ENCODE results near the gene KIF1B. TPM values are rescaled to one million over a fixed set of nuclear protein-coding genes. Genes with fewer than 3 reads are reported as not detected.
A peak's percentile ranks its signal among the peaks of the same experiment; 100 is the strongest.
"Not testable (repeated sequence)": the region's sequence is repeated elsewhere in the genome, so short reads cannot be mapped to it uniquely, and the experiment has no call there.

Gene KIF1B
- total RNA-seq, 2 experiments from 2014 or later: 7.1 to 8.9 TPM

DNA sequence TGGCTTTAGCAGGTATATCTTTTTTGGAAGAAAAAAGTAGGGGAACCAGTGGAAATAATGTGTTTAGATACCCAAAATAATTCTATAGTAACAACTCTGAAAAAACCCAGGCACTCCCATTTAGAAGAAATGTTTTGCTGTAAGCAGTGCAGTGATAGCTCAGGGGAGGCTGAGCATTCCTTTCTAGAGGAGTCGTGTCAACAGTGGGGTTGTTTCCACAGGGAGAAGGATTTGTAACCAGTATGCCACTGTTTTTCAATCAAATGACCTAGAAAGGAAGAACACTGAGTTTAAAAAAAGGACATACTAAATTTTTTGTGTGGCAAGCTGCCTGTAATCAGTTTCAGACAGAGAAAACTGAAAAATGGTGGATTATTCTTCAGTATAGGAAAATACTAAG lies 190.9 kb downstream of the KIF1B start:
- H3K4me3 Mint-ChIP-seq: no peak overlapping the region
- intact Hi-C loops (cut with micrococcal nuclease): no loop called here
- CTCF ChIA-PET: no interaction called here

DNA sequence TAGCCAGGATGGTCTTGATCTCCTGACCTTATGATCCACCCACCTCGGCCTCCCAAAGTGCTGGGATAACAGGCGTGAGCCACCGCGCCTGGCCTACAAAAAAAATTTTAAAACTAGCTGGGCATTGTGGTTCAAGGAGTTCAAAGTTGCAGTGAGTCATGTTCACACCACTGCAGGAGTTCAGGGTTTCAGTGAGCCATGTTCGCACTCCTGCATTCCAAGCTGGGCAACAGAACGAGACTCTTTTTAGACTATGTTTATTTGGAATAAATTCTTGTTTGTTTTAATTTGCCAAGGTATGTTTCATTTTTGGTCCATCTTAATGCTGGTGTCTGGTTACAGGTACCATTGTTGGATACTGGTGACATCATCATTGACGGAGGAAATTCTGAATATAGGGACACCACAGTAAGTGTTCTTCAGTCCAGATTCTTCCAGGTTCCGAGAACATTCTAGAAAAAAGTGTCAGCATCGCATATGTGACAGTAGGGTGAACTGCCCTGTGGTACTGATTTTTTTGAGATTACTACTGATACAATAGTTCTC lies 192.4 kb downstream of the KIF1B start:
- Mint-ChIP-seq H3K4me1 (ENCODE audit: low read depth) (peaks cover 27% of the 10 kb centered on the region), H3K4me3 (no peak overlapping the region), H3K27me3 (no peaks in the 10 kb centered on the region), H3K9me3 (no peaks in the 10 kb centered on the region), H3K36me3 (ENCODE audit: low read depth) (peaks cover 42% of the 10 kb centered on the region), H3K27ac (no peak overlapping the region)
- ATAC-seq (no peak), DNase-seq (no peak)
- TF ChIP-seq, protein P1, sequence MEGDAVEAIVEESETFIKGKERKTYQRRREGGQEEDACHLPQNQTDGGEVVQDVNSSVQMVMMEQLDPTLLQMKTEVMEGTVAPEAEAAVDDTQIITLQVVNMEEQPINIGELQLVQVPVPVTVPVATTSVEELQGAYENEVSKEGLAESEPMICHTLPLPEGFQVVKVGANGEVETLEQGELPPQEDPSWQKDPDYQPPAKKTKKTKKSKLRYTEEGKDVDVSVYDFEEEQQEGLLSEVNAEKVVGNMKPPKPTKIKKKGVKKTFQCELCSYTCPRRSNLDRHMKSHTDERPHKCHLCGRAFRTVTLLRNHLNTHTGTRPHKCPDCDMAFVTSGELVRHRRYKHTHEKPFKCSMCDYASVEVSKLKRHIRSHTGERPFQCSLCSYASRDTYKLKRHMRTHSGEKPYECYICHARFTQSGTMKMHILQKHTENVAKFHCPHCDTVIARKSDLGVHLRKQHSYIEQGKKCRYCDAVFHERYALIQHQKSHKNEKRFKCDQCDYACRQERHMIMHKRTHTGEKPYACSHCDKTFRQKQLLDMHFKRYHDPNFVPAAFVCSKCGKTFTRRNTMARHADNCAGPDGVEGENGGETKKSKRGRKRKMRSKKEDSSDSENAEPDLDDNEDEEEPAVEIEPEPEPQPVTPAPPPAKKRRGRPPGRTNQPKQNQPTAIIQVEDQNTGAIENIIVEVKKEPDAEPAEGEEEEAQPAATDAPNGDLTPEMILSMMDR (IDR thresholded peaks at IDR 0.05): no peak
- intact Hi-C loops (cut with micrococcal nuclease): no loop called here
- POLR2A ChIA-PET: no interaction called here
- CTCF ChIA-PET: no interaction called here

More for the DNA sequence above, 190.9 kb downstream of the KIF1B start:
- no peak overlapping the region for H3K27ac Mint-ChIP-seq
- DNase-seq: no peak
- TF ChIP-seq, protein P1 (IDR thresholded peaks at IDR 0.05): no peak
- ATAC-seq: no peak
- H3K9me3 Mint-ChIP-seq: no peaks in the 10 kb centered on the region
- H3K4me1 Mint-ChIP-seq (ENCODE audit: low read depth): peaks cover 27% of the 10 kb centered on the region
- POLR2A ChIA-PET: interaction anchor here (1.1 to 1.9 kb wide), 2 partner anchors 28 to 94 kb away, joined by 3 to 6 read pairs; partner anchors contain the start of gene CENPS
- no peaks in the 10 kb centered on the region for H3K27me3 Mint-ChIP-seq
- H3K36me3 Mint-ChIP-seq (ENCODE audit: low read depth): peaks cover 32% of the 10 kb centered on the region

DNA sequence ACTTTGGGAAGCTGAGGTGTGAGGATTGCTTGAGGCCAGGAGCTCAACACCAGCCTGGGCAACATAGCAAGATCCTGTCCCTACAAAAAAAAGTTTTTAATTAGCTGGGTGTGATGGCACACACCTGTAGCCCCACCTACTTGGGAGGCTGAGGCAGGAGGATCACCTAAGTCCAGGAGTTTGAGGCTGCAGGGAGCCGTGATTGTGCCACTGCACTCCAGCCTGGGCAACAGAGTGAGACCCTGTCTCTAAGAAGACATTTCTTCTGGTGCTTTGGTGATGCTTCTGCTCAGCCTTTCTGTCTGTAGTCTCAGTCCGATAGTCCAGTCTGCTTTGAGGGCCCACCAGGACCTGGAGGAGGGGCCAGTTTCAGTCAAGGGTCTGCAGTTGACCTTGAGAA lies 196.8 kb downstream of the KIF1B start:
- Mint-ChIP-seq H3K4me1 (ENCODE audit: low read depth) (peaks cover 6% of the 10 kb centered on the region), H3K27ac (no peak overlapping the region), H3K9me3 (no peaks in the 10 kb centered on the region), H3K27me3 (no peaks in the 10 kb centered on the region), H3K36me3 (ENCODE audit: low read depth) (peaks cover 51% of the 10 kb centered on the region), H3K4me3 (no peak overlapping the region)
- POLR2A ChIA-PET: no interaction called here
- intact Hi-C loops (cut with micrococcal nuclease): no loop called here
- TF ChIP-seq, protein P1 (IDR thresholded peaks at IDR 0.05): no peak
- CTCF ChIA-PET: interaction anchor here (0.9 kb wide), 1 partner anchor 106 kb away, joined by 3 read pairs; no protein-coding TSS in a partner anchor
- no peak for DNase-seq
- ATAC-seq: no peak

DNA sequence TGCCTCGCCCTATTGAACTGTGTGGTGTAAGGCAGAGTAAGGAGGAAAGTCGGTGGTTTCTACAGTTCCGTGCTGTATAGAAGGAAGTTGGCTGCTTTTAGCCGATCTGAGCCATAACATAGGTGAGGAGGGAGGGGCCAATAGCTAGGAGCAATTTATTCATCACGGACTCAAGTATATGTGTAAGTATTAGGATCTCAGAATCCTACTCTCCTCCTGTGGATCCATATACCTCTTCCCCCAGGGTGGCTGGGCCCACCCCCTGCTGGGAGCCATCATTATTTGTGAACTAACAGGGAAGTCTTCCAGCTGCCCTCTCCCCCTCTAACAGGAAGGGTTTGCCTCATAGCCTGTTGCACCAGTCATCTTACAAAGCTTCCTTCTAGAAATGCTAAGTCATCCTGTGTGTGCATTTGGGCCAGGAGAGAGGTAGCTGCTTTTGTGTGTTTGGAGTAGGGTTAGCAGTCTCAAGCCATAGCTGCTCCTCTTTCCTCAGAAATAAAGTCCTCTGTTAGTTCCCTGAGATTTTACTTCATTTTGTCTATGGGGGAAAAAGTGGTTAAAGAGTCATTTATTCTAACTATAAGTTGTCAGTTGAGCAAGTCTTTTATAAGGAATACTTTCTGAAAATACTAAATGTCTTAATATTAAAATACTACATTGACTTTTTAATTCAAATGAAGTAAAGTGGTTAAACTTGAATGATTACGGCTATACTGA lies 205.0 kb downstream of the KIF1B start:
- CTCF ChIA-PET: interaction anchor here (1.6 to 2.1 kb wide), 2 partner anchors 15 to 16 kb away, joined by 5 to 8 read pairs; partner anchors contain the start of gene CENPS
- Mint-ChIP-seq H3K27ac (peak overlapping the region; percentile 87), H3K4me1 (ENCODE audit: low read depth) (peaks cover 4% of the 10 kb centered on the region), H3K27me3 (no peaks in the 10 kb centered on the region), H3K9me3 (no peaks in the 10 kb centered on the region), H3K4me3 (no peak overlapping the region), H3K36me3 (ENCODE audit: low read depth) (peaks cover 62% of the 10 kb centered on the region)
- DNase-seq (no peak), ATAC-seq (peak; percentile 49)
- POLR2A ChIA-PET: interaction anchor here (1.3 kb wide), 1 partner anchor 16 kb away, joined by 6 read pairs; the partner anchor contains the start of gene PGD
- intact Hi-C loops (cut with micrococcal nuclease): no loop called here
- TF ChIP-seq, protein P1 (IDR thresholded peaks at IDR 0.05): no peak

DNA sequence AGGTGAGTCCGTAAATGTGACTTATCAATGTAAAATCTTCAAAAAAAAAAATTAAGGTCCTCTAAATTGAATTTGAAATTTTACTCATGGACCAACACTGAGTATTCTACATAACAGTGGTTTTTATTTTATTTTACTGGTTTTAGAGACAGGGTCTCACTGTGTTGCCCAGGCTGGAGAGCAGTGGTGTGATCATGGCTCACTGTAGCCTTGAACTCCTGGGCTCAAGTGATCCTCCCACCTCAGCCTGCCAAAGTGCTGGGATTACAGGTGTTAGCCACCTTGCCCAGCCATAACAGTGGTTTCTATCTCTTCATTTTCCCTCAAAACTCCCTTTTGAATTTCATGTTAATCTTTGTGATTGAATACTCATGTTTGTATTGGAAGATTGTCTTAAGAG lies 205.6 kb downstream of the KIF1B start:
- intact Hi-C loops (cut with micrococcal nuclease); ATAC-seq; H3K27me3 Mint-ChIP-seq; H3K4me3 Mint-ChIP-seq; H3K9me3 Mint-ChIP-seq; H3K4me1 Mint-ChIP-seq (ENCODE audit: low read depth); DNase-seq: not testable (repeated sequence)
- ChIA-PET POLR2A (interaction anchor here (1.3 kb wide), 1 partner anchor 16 kb away, joined by 6 read pairs; the partner anchor contains the start of gene PGD), CTCF (interaction anchor here (1.6 to 2.1 kb wide), 2 partner anchors 15 to 16 kb away, joined by 5 to 8 read pairs; partner anchors contain the start of gene CENPS)
- H3K36me3 Mint-ChIP-seq (ENCODE audit: low read depth): peaks cover 62% of the 10 kb centered on the region
- H3K27ac Mint-ChIP-seq: peak overlapping the region; percentile 37

DNA sequence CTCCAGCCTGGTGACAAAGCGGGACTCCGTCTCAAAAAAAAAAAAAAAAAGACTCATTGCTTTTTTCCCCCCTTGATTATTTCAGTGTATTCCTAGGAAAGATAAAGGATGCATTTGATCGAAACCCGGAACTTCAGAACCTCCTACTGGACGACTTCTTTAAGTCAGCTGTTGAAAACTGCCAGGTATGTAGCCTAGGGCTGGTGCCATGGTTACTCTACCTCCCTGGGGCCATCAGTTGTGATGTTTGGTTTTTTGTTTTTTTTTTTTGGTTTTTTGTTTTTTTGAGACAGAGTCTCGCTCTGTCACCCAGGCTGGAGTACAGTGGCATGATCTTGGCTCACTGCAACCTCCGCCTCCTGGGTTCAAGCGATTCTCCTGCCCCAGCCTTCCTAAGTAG lies 208.4 kb downstream of the KIF1B start:
- DNase-seq; H3K4me3 Mint-ChIP-seq; POLR2A ChIA-PET; intact Hi-C loops (cut with micrococcal nuclease); H3K4me1 Mint-ChIP-seq (ENCODE audit: low read depth); H3K9me3 Mint-ChIP-seq; ATAC-seq; H3K27ac Mint-ChIP-seq; CTCF ChIA-PET; H3K27me3 Mint-ChIP-seq: not testable (repeated sequence)
- H3K36me3 Mint-ChIP-seq (ENCODE audit: low read depth): peaks cover 42% of the 10 kb centered on the region
